ENCODE data around the gene SMCO1. TPM values are rescaled to one million over a fixed set of nuclear protein-coding genes. Genes with fewer than 3 reads are reported as not detected.
"Not testable (repeated sequence)": the region's sequence is repeated elsewhere in the genome, so short reads cannot be mapped to it uniquely, and the experiment has no call there.

The SMCO1 gene
- total and polyA plus RNA-seq, 2 experiments from 2014 or later = not detected

GRCh38 chr3:196471551-196471950 lies 43.6 kb downstream of the SMCO1 start:
- peaks cover 8% of the 10 kb centered on the region; the same call in 1 of the 2 replicates for H4K20me1 ChIP-seq (replicated peaks; ENCODE audit: insufficient read depth)
- no peak overlapping the region for H3K4me3 Mint-ChIP-seq
- H3K36me3 Mint-ChIP-seq (ENCODE audit: low read depth) = peaks cover 48% of the 10 kb centered on the region
- H3K27ac ChIP-seq (ENCODE audit: low read depth) = no peak overlapping the region
- TF ChIP-seq CTCF (conservative IDR thresholded peaks at IDR 0.05; ENCODE audit: low read depth in 2 of 2) (no peak), ZNF114 (CRISPR knock-in tag; IDR thresholded peaks at IDR 0.05) (no peak), REST (IDR thresholded peaks at IDR 0.05; ENCODE audit: unreplicated experiment) (no peak), JUNB (IDR thresholded peaks at IDR 0.05; ENCODE audit: unreplicated experiment) (no peak)
- no peak overlapping the region for H3K4me2 ChIP-seq
- no peaks in the 10 kb centered on the region for H3K9me3 Mint-ChIP-seq
- H3K27me3 ChIP-seq (ENCODE audit: insufficient read depth) = no peaks in the 10 kb centered on the region
- H3K36me3 ChIP-seq (ENCODE audit: insufficient read depth) = peaks cover 33% of the 10 kb centered on the region
- no peak overlapping the region for H3K4me3 ChIP-seq
- 0 out of 2 replicates have a peak, but pooled peaks cover 8% of the 10 kb centered on the region for H3K79me2 ChIP-seq (replicated peaks; ENCODE audit: insufficient read depth)
- no peak overlapping the region for H2AFZ ChIP-seq
- H3K4me1 Mint-ChIP-seq = no peaks in the 10 kb centered on the region
- H3K27me3 Mint-ChIP-seq (ENCODE audit: insufficient read depth, low read depth, poor library complexity) = peaks cover 5% of the 10 kb centered on the region
- DNase-seq (ENCODE audit: low spot score) (no peak), ATAC-seq (no peak)
- no peak overlapping the region for H3K27ac Mint-ChIP-seq
- H3F3A ChIP-seq (replicated peaks; ENCODE audit: low read depth) = no peaks in the 10 kb centered on the region
- H3K4me1 ChIP-seq (ENCODE audit: insufficient read depth) = no peaks in the 10 kb centered on the region
- H3K9me2 ChIP-seq (ENCODE audit: insufficient read depth) = no peaks in the 10 kb centered on the region

- H3K27me3 ChIP-seq (ENCODE audit: insufficient read depth); H3K4me3 ChIP-seq; H3K9me3 Mint-ChIP-seq; H4K20me1 ChIP-seq (replicated peaks; ENCODE audit: insufficient read depth); H3K4me3 Mint-ChIP-seq; H3K4me1 ChIP-seq (ENCODE audit: insufficient read depth); H3K9me2 ChIP-seq (ENCODE audit: insufficient read depth); H3F3A ChIP-seq (replicated peaks; ENCODE audit: low read depth); H3K27ac ChIP-seq (ENCODE audit: low read depth); DNase-seq (ENCODE audit: low spot score); H3K27ac Mint-ChIP-seq; H3K4me2 ChIP-seq; H3K27me3 Mint-ChIP-seq (ENCODE audit: insufficient read depth, low read depth, poor library complexity); H3K79me2 ChIP-seq (replicated peaks; ENCODE audit: insufficient read depth); H2AFZ ChIP-seq; ATAC-seq; H3K4me1 Mint-ChIP-seq: not testable (repeated sequence)
- peaks cover 37% of the 10 kb centered on the region for H3K36me3 Mint-ChIP-seq (ENCODE audit: low read depth)
- H3K36me3 ChIP-seq (ENCODE audit: insufficient read depth) = peaks cover 32% of the 10 kb centered on the region
These were observed 45.0 kb downstream of the SMCO1 start for GRCh38 chr3:196470182-196470581.

GRCh38 chr3:196463804-196464203 lies 51.3 kb downstream of the SMCO1 start:
- no peaks in the 10 kb centered on the region for H3K4me1 ChIP-seq (ENCODE audit: insufficient read depth)
- Mint-ChIP-seq H3K9me3 (no peaks in the 10 kb centered on the region), H3K4me3 (no peak overlapping the region), H3K4me1 (no peaks in the 10 kb centered on the region), H3K36me3 (ENCODE audit: low read depth) (peaks cover 8% of the 10 kb centered on the region; the same call in 2 of the 3 replicates), H3K27ac (0 out of 2 replicates have a peak overlapping the region, but pooled peaks have one; percentile 47), H3K27me3 (ENCODE audit: insufficient read depth, low read depth, poor library complexity) (peaks cover 7% of the 10 kb centered on the region)
- no peaks in the 10 kb centered on the region; the same call in 1 of the 2 replicates for H3K9me2 ChIP-seq (ENCODE audit: insufficient read depth)
- no peaks in the 10 kb centered on the region for H4K20me1 ChIP-seq (replicated peaks; ENCODE audit: insufficient read depth)
- no peak for DNase-seq (ENCODE audit: low spot score)
- no peak for ATAC-seq
- no peak overlapping the region for H3K4me2 ChIP-seq
- H3K79me2 ChIP-seq (replicated peaks; ENCODE audit: insufficient read depth) = no peaks in the 10 kb centered on the region
- H3K27me3 ChIP-seq (ENCODE audit: insufficient read depth) = no peaks in the 10 kb centered on the region
- H3F3A ChIP-seq (replicated peaks; ENCODE audit: low read depth) = 0 out of 2 replicates have a peak, but pooled peaks cover 3% of the 10 kb centered on the region
- H3K27ac ChIP-seq (ENCODE audit: low read depth) = no peak overlapping the region
- no peak for TF ChIP-seq EZH2 (IDR thresholded peaks at IDR 0.05; ENCODE audit: low read depth, unreplicated experiment)
- TF ChIP-seq JUNB (IDR thresholded peaks at IDR 0.05; ENCODE audit: unreplicated experiment) = no peak
- TF ChIP-seq NANOG (IDR thresholded peaks at IDR 0.05; ENCODE audit: borderline replicate concordance) = no peak
- no peak for TF ChIP-seq ZNF114 (CRISPR knock-in tag; IDR thresholded peaks at IDR 0.05)
- TF ChIP-seq REST (IDR thresholded peaks at IDR 0.05; ENCODE audit: unreplicated experiment) = no peak
- no peak for TF ChIP-seq EZH2phosphoT487 (IDR thresholded peaks at IDR 0.05; ENCODE audit: unreplicated experiment)
- TF ChIP-seq STAT1 (IDR thresholded peaks at IDR 0.05; ENCODE audit: unreplicated experiment) = no peak
- TF ChIP-seq POLR2AphosphoS5 (IDR thresholded peaks at IDR 0.05; ENCODE audit: low read depth) = no peak
- no peak overlapping the region for H2AFZ ChIP-seq
- H3K36me3 ChIP-seq (ENCODE audit: insufficient read depth) = no peaks in the 10 kb centered on the region
- no peak overlapping the region for H3K4me3 ChIP-seq

Data from GM23338 (cell line).